Measurements from ENCODE around the gene MSANTD3. TPM values are rescaled to one million over a fixed set of nuclear protein-coding genes. Genes with fewer than 3 reads are reported as not detected.

The MSANTD3 gene
- total and polyA plus RNA-seq, 2 of the 13 experiments (the other 11 are each of a cell fraction or from before 2014, with no cell fraction given) = 10.1 to 19.2 TPM

DNA sequence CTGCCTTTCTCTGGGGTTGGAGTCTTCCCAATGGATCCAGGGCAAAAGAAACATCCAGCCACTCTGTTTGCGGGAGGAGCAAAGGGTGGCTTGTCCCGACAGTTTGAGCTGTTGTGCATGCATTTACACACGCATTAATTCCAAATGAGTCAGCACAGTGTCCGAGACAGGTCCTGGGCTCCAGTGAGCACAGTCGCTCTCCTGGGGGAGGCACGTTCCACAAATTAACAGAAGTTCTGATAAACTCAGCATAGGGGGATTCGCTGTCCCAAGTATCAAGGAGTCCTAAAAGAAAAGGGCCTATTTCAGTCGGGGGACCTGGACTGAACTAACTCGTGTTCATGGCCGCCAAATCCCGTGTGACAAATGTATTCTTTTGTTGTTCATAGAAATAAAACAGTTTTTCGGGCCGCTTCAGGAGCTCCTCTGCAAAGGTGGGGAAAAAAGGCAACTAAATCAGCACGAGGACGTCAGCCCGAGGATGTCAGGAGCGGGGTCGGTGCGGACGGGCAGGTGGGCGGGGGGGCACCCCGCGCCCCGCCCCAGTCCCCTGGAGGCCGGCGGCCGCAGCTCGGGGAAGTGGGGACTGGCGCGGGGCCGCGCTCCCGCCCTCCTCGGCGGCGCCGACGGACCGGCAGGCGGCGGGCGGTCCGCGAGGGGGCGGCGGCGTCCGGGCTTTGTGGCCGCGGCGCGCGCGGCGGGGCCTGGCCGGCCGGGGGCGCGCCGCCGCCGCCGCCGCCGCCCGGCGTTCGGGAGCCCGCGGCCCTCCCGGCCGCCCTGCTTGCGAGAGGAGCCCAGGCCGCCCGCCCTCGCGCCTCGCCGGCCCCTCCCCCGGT, at the start of gene MSANTD3 (continued):
- TF ChIP-seq, protein P1, sequence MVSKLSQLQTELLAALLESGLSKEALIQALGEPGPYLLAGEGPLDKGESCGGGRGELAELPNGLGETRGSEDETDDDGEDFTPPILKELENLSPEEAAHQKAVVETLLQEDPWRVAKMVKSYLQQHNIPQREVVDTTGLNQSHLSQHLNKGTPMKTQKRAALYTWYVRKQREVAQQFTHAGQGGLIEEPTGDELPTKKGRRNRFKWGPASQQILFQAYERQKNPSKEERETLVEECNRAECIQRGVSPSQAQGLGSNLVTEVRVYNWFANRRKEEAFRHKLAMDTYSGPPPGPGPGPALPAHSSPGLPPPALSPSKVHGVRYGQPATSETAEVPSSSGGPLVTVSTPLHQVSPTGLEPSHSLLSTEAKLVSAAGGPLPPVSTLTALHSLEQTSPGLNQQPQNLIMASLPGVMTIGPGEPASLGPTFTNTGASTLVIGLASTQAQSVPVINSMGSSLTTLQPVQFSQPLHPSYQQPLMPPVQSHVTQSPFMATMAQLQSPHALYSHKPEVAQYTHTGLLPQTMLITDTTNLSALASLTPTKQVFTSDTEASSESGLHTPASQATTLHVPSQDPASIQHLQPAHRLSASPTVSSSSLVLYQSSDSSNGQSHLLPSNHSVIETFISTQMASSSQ (IDR thresholded peaks at IDR 0.05; ENCODE audit: low read depth) = no peak
- TF ChIP-seq, protein P1 (CRISPR knock-in tag; IDR thresholded peaks at IDR 0.05; ENCODE audit: borderline replicate concordance) = no peak
- TF ChIP-seq RCOR2 (CRISPR knock-in tag; IDR thresholded peaks at IDR 0.05) (no peak), PRPF4 (IDR thresholded peaks at IDR 0.05; ENCODE audit: low read depth, low read length, poor library complexity, severe bottlenecking) (no peak), SATB2 (CRISPR knock-in tag; IDR thresholded peaks at IDR 0.05) (no peak), PCBP1 (IDR thresholded peaks at IDR 0.05; ENCODE audit: borderline replicate concordance, low read depth, low read length) (no peak), SETDB1 (CRISPR knock-in tag; IDR thresholded peaks at IDR 0.05; ENCODE audit: borderline replicate concordance) (no peak), TCF7 (IDR thresholded peaks at IDR 0.05; ENCODE audit: low read depth) (no peak), ZNF337 (CRISPR knock-in tag; IDR thresholded peaks at IDR 0.05; ENCODE audit: borderline replicate concordance, low read depth) (no peak), SOX6 (IDR thresholded peaks at IDR 0.05) (no peak), SOX6 (CRISPR knock-in tag; IDR thresholded peaks at IDR 0.05) (no peak), NCOA1 (CRISPR knock-in tag; IDR thresholded peaks at IDR 0.05) (no peak), SP140L (CRISPR knock-in tag; IDR thresholded peaks at IDR 0.05; ENCODE audit: borderline replicate concordance) (no peak)
- TF ChIP-seq, protein P2, sequence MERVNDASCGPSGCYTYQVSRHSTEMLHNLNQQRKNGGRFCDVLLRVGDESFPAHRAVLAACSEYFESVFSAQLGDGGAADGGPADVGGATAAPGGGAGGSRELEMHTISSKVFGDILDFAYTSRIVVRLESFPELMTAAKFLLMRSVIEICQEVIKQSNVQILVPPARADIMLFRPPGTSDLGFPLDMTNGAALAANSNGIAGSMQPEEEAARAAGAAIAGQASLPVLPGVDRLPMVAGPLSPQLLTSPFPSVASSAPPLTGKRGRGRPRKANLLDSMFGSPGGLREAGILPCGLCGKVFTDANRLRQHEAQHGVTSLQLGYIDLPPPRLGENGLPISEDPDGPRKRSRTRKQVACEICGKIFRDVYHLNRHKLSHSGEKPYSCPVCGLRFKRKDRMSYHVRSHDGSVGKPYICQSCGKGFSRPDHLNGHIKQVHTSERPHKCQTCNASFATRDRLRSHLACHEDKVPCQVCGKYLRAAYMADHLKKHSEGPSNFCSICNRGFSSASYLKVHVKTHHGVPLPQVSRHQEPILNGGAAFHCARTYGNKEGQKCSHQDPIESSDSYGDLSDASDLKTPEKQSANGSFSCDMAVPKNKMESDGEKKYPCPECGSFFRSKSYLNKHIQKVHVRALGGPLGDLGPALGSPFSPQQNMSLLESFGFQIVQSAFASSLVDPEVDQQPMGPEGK (CRISPR knock-in tag; IDR thresholded peaks at IDR 0.05) = peak; percentile 25; the same call in 1 of the 2 replicates
- TF ChIP-seq, protein P3, sequence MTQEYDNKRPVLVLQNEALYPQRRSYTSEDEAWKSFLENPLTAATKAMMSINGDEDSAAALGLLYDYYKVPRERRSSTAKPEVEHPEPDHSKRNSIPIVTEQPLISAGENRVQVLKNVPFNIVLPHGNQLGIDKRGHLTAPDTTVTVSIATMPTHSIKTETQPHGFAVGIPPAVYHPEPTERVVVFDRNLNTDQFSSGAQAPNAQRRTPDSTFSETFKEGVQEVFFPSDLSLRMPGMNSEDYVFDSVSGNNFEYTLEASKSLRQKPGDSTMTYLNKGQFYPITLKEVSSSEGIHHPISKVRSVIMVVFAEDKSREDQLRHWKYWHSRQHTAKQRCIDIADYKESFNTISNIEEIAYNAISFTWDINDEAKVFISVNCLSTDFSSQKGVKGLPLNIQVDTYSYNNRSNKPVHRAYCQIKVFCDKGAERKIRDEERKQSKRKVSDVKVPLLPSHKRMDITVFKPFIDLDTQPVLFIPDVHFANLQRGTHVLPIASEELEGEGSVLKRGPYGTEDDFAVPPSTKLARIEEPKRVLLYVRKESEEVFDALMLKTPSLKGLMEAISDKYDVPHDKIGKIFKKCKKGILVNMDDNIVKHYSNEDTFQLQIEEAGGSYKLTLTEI (CRISPR knock-in tag; conservative IDR thresholded peaks at IDR 0.05) = no peak
- TF ChIP-seq, protein P4, sequence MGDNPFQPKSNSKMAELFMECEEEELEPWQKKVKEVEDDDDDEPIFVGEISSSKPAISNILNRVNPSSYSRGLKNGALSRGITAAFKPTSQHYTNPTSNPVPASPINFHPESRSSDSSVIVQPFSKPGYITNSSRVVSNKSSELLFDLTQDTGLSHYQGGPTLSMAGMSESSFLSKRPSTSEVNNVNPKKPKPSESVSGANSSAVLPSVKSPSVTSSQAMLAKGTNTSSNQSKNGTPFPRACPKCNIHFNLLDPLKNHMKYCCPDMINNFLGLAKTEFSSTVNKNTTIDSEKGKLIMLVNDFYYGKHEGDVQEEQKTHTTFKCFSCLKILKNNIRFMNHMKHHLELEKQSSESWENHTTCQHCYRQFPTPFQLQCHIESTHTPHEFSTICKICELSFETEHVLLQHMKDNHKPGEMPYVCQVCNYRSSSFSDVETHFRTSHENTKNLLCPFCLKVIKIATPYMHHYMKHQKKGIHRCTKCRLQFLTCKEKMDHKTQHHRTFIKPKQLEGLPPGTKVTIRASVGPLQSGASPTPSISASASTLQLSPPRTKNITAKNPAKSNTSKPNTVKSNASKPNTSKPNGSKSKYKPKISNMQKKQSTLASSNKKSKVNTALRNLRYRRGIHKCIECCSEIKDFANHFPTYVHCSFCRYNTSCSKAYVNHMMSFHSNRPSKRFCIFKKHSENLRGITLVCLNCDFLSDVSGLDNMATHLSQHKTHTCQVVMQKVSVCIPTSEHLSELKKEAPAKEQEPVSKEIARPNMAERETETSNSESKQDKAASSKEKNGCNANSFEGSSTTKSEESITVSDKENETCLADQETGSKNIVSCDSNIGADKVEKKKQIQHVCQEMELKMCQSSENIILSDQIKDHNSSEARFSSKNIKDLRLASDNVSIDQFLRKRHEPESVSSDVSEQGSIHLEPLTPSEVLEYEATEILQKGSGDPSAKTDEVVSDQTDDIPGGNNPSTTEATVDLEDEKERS (CRISPR knock-in tag; IDR thresholded peaks at IDR 0.05) = no peak
